HEK293 (cell line): ENCODE results near the gene KCNE3.

ENCODE experiments used
- CTCF ChIA-PET: fragments of 350-600 bp; formaldehyde crosslinking; extraction: SDS; loops from one replicate; lab custom pipeline; 2021; ENCODE audit warnings: antibody characterized with exemption; lab: Yijun Ruan, JAX
- POLR2A ChIA-PET: fragments of 300-600 bp; formaldehyde crosslinking; extraction: SDS; loops from one replicate; lab custom pipeline; 2020; ENCODE audit warnings: antibody characterized with exemption, inconsistent platforms; lab: Yijun Ruan, JAX
- H3K27ac ChIP-seq: fragments of 200-500 bp; sonication (Bioruptor generic); 2 replicates; pipeline ENCODE4 v1.5.1; 2014; ENCODE audit warnings: low read depth, low read length, control low read depth, inconsistent platforms; ENCODE audit errors: extremely low read depth
- H3K36me3 ChIP-seq, 2 experiments: fragments of 200-500 bp in 1 of 2; sonication (Bioruptor generic) in 1 of 2; 1 replicate in 1 of 2; 2 replicates in 1 of 2; pipeline ENCODE4 v1.5.1; 2014 to 2017; ENCODE audit warnings: inconsistent platforms in 2 of 2, low read length in 2 of 2; ENCODE audit not compliant: control insufficient read depth in 2 of 2, insufficient read depth in 1 of 2
- H3K4me1 ChIP-seq: fragments of 200-500 bp; sonication (Bioruptor generic); 2 replicates; pipeline ENCODE4 v1.5.1; 2014; ENCODE audit warnings: mild to moderate bottlenecking, low read length, inconsistent platforms; ENCODE audit not compliant: control insufficient read depth, insufficient read depth
- H3K4me3 ChIP-seq: 2 replicates; pipeline ENCODE4 v1.5.1; 2011; ENCODE audit warnings: low read depth, mild to moderate bottlenecking, control low read depth, low read length, moderate library complexity
- H3K9me3 ChIP-seq: fragments of 200-500 bp; sonication (Bioruptor generic); 2 replicates; pipeline ENCODE4 v1.5.1; 2014; ENCODE audit warnings: low read depth, low read length, inconsistent platforms; ENCODE audit not compliant: control insufficient read depth, insufficient read depth
- GLI2 ChIP-seq: fragments of 450-650 bp; formaldehyde crosslinking; IDR thresholded peaks from 2 replicates; pipeline ENCODE4; 2017; ENCODE audit warnings: missing biosample characterization, missing genetic modification characterization, low read depth, borderline replicate concordance
- HOXD13 ChIP-seq: sonication (generic); formaldehyde crosslinking; IDR thresholded peaks from 2 replicates; pipeline ENCODE4 v1.8.0; 2022; ENCODE audit warnings: missing genetic modification reagents, borderline replicate concordance
- KLF10 ChIP-seq: fragments of 450-650 bp; IDR thresholded peaks from 2 replicates; pipeline ENCODE4 v1.5.1; 2018; ENCODE audit warnings: missing biosample characterization, mild to moderate bottlenecking, missing genetic modification characterization
- PRDM1 ChIP-seq: fragments of 450-650 bp; formaldehyde crosslinking; IDR thresholded peaks from 2 replicates; pipeline ENCODE4; 2016; ENCODE audit warnings: missing biosample characterization, missing genetic modification characterization
- SP3 ChIP-seq: fragments of 450-650 bp; formaldehyde crosslinking; IDR thresholded peaks from 2 replicates; pipeline ENCODE4 v1.5.1; 2016; ENCODE audit warnings: missing biosample characterization, missing genetic modification characterization
- SP7 ChIP-seq: fragments of 450-650 bp; formaldehyde crosslinking; IDR thresholded peaks from 2 replicates; pipeline ENCODE4 v1.5.1; 2016; ENCODE audit warnings: missing biosample characterization, missing genetic modification characterization
- ZBTB1 ChIP-seq: fragments of 450-650 bp; formaldehyde crosslinking; IDR thresholded peaks from 2 replicates; pipeline ENCODE4 v1.5.1; 2016; ENCODE audit warnings: missing biosample characterization, missing genetic modification characterization
- ZBTB20 ChIP-seq: fragments of 450-650 bp; formaldehyde crosslinking; IDR thresholded peaks from 2 replicates; pipeline ENCODE4 v1.5.1; 2016; ENCODE audit warnings: missing biosample characterization, missing genetic modification characterization
- ZFP69B ChIP-seq: fragments of 450-650 bp; formaldehyde crosslinking; IDR thresholded peaks from 2 replicates; pipeline ENCODE4 v1.5.1; 2016; ENCODE audit warnings: missing biosample characterization, missing genetic modification characterization
- ZNF10 ChIP-seq: fragments of 450-650 bp; formaldehyde crosslinking; IDR thresholded peaks from 2 replicates; pipeline ENCODE4 v1.5.1; 2017; ENCODE audit warnings: missing biosample characterization, missing genetic modification characterization
- ZNF2 ChIP-seq: fragments of 450-650 bp; formaldehyde crosslinking; IDR thresholded peaks from 2 replicates; pipeline ENCODE4 v1.5.1; 2016; ENCODE audit warnings: missing biosample characterization, missing genetic modification characterization
- ZNF223 ChIP-seq: fragments of 450-650 bp; formaldehyde crosslinking; IDR thresholded peaks from 2 replicates; pipeline ENCODE4 v1.5.1; 2016; ENCODE audit warnings: missing biosample characterization, missing genetic modification characterization
- ZNF548 ChIP-seq: fragments of 450-650 bp; formaldehyde crosslinking; IDR thresholded peaks from 2 replicates; pipeline ENCODE4 v1.5.1; 2016; ENCODE audit warnings: missing biosample characterization, missing genetic modification characterization
- ZNF561 ChIP-seq: fragments of 450-650 bp; IDR thresholded peaks from 2 replicates; pipeline ENCODE4 v1.5.1; 2018; ENCODE audit warnings: missing biosample characterization, missing genetic modification characterization, borderline replicate concordance
- ZNF610 ChIP-seq: fragments of 450-650 bp; formaldehyde crosslinking; IDR thresholded peaks from 2 replicates; pipeline ENCODE4 v1.5.1; 2016; ENCODE audit warnings: missing biosample characterization, missing genetic modification characterization, borderline replicate concordance
- ZNF654 ChIP-seq: fragments of 450-650 bp; formaldehyde crosslinking; IDR thresholded peaks from 2 replicates; pipeline ENCODE4 v1.5.1; 2016; ENCODE audit warnings: low read depth, missing biosample characterization, missing genetic modification characterization
- ZNF707 ChIP-seq: fragments of 450-650 bp; formaldehyde crosslinking; IDR thresholded peaks from 2 replicates; pipeline ENCODE4 v1.5.1; 2016; ENCODE audit warnings: missing biosample characterization, missing genetic modification characterization
- ZNF768 ChIP-seq: fragments of 450-650 bp; formaldehyde crosslinking; IDR thresholded peaks from 2 replicates; pipeline ENCODE4 v1.5.1; 2018; ENCODE audit warnings: missing biosample characterization, mild to moderate bottlenecking, missing genetic modification characterization
- ZSCAN30 ChIP-seq: fragments of 450-650 bp; IDR thresholded peaks from 2 replicates; pipeline ENCODE4 v1.5.1; 2018; ENCODE audit warnings: missing biosample characterization, mild to moderate bottlenecking, missing genetic modification characterization, moderate library complexity
- TF ChIP-seq, protein P1 (sequence below): fragments of 450-650 bp; formaldehyde crosslinking; IDR thresholded peaks from 2 replicates; pipeline ENCODE4 v1.5.1; 2017; ENCODE audit warnings: missing biosample characterization, mild to moderate bottlenecking, missing genetic modification characterization, moderate library complexity
- TF ChIP-seq, protein P2 (sequence below): sonication (generic); formaldehyde crosslinking; IDR thresholded peaks from 2 replicates; pipeline ENCODE4 v1.8.1; 2022; ENCODE audit warnings: mild to moderate bottlenecking, moderate library complexity, missing genetic modification reagents
- TF ChIP-seq, protein P3 (sequence below): fragments of 450-650 bp; formaldehyde crosslinking; IDR thresholded peaks from 2 replicates; pipeline ENCODE4 v1.5.1; 2016; ENCODE audit warnings: missing biosample characterization, missing genetic modification characterization
- TF ChIP-seq, protein P4 (sequence below): fragments of 450-650 bp; formaldehyde crosslinking; optimal IDR thresholded peaks from 2 replicates; pipeline ENCODE3; 2016; ENCODE audit warnings: missing biosample characterization, mild to moderate bottlenecking, missing genetic modification characterization
- TF ChIP-seq, protein P5 (sequence below): fragments of 450-650 bp; formaldehyde crosslinking; IDR thresholded peaks from 2 replicates; pipeline ENCODE4 v1.5.1; 2016; ENCODE audit warnings: missing biosample characterization, missing genetic modification characterization
- TF ChIP-seq, protein P6 (sequence below): fragments of 450-650 bp; formaldehyde crosslinking; IDR thresholded peaks from 2 replicates; pipeline ENCODE4 v1.5.1; 2017; ENCODE audit warnings: missing biosample characterization, missing genetic modification characterization
- TF ChIP-seq, protein P7 (sequence below): fragments of 450-650 bp; formaldehyde crosslinking; IDR thresholded peaks from 2 replicates; pipeline ENCODE4 v1.5.1; 2016; ENCODE audit warnings: missing biosample characterization, missing genetic modification characterization

KCNE3 gene

DNA sequence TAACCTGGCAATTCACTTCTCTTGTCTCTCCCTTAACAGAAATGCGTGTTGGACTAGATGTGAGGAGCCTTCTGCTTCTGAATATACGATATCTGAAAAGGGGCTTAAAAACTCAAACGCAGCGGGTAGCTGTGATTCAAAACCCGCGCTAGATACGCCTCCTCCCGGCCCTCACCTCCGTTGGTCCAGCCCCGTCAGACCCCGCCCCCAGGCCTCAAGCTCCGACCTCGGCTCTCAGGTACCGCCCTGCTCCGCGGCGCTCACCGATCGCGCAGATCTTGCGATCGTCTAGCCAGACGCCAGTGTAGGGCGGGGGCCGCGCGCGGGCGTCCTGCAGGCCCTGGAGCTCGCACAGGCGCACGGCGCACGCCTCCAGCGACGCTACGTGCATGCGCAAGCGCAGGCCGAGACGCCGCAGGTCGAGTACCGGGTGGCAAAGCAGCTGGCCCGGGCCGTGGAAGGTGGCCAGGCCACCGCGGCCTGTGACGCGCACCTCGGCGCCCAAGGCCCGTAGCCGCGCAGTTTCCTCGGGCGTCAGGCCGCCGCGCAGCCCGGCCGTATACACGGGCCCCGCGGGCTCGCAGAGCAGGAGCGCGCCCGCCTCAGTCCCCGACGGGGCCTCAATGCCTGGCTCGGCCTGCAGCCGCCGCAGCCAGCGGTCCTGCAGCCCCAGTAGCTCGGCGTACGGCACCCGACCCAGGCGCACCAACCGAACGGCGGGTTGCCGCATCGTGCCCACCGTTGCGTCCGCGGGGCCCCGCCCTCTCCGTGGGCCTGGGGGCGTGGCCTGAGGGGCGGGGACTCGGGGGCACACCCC is 25.8 kb upstream of the KCNE3 start, which contains the start of gene LIPT2 (continued):
- no peak for TF ChIP-seq PRDM1 (tag by site-specific recombination)
- TF ChIP-seq ZSCAN30 (tag by site-specific recombination): peak; percentile 80
- 0 out of 2 replicates have a peak, but pooled peaks have one; percentile 48 for TF ChIP-seq SP7 (tag by site-specific recombination)
- 0 out of 2 replicates have a peak, but pooled peaks have one; percentile 14 for TF ChIP-seq ZNF223 (tag by site-specific recombination)
- TF ChIP-seq SP3: peak; percentile 62
- no peak for TF ChIP-seq ZNF10 (tag by site-specific recombination)
- TF ChIP-seq, protein P1, sequence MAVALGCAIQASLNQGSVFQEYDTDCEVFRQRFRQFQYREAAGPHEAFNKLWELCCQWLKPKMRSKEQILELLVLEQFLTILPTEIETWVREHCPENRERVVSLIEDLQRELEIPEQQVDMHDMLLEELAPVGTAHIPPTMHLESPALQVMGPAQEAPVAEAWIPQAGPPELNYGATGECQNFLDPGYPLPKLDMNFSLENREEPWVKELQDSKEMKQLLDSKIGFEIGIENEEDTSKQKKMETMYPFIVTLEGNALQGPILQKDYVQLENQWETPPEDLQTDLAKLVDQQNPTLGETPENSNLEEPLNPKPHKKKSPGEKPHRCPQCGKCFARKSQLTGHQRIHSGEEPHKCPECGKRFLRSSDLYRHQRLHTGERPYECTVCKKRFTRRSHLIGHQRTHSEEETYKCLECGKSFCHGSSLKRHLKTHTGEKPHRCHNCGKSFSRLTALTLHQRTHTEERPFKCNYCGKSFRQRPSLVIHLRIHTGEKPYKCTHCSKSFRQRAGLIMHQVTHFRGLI (tag by site-specific recombination): 0 out of 2 replicates have a peak, but pooled peaks have one; percentile 16
- peak; percentile 56; the same call in 1 of the 2 replicates for TF ChIP-seq ZNF561 (tag by site-specific recombination)
- TF ChIP-seq GLI2 (tag by site-specific recombination): no peak
- no peak for TF ChIP-seq ZBTB1 (tag by site-specific recombination)
- TF ChIP-seq, protein P2, sequence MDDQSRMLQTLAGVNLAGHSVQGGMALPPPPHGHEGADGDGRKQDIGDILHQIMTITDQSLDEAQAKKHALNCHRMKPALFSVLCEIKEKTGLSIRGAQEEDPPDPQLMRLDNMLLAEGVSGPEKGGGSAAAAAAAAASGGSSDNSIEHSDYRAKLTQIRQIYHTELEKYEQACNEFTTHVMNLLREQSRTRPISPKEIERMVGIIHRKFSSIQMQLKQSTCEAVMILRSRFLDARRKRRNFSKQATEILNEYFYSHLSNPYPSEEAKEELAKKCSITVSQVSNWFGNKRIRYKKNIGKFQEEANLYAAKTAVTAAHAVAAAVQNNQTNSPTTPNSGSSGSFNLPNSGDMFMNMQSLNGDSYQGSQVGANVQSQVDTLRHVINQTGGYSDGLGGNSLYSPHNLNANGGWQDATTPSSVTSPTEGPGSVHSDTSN (CRISPR knock-in tag): peak; percentile 92
- TF ChIP-seq ZNF548 (tag by site-specific recombination): no peak
- peak; percentile 78 for TF ChIP-seq ZBTB20 (tag by site-specific recombination)
- TF ChIP-seq ZFP69B (tag by site-specific recombination): no peak
- TF ChIP-seq, protein P3, sequence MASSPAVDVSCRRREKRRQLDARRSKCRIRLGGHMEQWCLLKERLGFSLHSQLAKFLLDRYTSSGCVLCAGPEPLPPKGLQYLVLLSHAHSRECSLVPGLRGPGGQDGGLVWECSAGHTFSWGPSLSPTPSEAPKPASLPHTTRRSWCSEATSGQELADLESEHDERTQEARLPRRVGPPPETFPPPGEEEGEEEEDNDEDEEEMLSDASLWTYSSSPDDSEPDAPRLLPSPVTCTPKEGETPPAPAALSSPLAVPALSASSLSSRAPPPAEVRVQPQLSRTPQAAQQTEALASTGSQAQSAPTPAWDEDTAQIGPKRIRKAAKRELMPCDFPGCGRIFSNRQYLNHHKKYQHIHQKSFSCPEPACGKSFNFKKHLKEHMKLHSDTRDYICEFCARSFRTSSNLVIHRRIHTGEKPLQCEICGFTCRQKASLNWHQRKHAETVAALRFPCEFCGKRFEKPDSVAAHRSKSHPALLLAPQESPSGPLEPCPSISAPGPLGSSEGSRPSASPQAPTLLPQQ (tag by site-specific recombination): peak; percentile 71
- TF ChIP-seq, protein P4, sequence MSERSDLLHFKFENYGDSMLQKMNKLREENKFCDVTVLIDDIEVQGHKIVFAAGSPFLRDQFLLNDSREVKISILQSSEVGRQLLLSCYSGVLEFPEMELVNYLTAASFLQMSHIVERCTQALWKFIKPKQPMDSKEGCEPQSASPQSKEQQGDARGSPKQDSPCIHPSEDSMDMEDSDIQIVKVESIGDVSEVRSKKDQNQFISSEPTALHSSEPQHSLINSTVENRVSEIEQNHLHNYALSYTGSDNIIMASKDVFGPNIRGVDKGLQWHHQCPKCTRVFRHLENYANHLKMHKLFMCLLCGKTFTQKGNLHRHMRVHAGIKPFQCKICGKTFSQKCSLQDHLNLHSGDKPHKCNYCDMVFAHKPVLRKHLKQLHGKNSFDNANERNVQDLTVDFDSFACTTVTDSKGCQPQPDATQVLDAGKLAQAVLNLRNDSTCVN: peak; percentile 91
- TF ChIP-seq ZNF2: no peak
- TF ChIP-seq HOXD13 (CRISPR knock-in tag): no peak
- peak; percentile 77 for TF ChIP-seq KLF10 (tag by site-specific recombination)

DNA sequence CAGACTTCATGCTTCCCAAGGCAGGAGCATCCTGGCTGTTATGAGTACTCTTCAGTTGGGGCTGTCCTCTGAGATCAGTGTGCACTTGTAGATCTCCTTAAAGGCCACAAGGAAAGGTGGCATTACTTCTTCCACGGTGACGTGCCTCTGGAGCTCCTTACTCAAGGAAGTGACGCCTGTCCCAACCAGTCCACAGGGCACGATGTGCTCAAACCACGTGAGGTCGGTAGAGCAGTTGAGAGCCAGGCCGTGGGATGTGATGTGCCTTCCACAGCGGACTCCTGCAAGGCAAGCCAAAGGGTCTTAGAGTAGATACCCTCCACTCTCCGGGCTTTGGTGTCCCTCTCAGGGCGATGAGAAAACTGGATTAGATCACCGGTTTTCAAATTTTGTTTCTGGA is 24.7 kb upstream of the KCNE3 start:
- H3K36me3 ChIP-seq: no peaks in the 10 kb centered on the region
- ChIA-PET CTCF (interaction anchor here (1.2 to 1.4 kb wide), 2 partner anchors 39 to 40 kb away, joined by 3 to 5 read pairs; no protein-coding TSS in a partner anchor), POLR2A (interaction anchor here (0.7 to 1.4 kb wide), 3 partner anchors 21 to 63 kb away, joined by 5 to 7 read pairs (median 7); no protein-coding TSS in a partner anchor)
- no peaks in the 10 kb centered on the region for H3K9me3 ChIP-seq
- no peaks in the 10 kb centered on the region for H3K4me1 ChIP-seq
- H3K27ac ChIP-seq: no peak overlapping the region
- no peak overlapping the region for H3K4me3 ChIP-seq
- TF ChIP-seq, protein P5, sequence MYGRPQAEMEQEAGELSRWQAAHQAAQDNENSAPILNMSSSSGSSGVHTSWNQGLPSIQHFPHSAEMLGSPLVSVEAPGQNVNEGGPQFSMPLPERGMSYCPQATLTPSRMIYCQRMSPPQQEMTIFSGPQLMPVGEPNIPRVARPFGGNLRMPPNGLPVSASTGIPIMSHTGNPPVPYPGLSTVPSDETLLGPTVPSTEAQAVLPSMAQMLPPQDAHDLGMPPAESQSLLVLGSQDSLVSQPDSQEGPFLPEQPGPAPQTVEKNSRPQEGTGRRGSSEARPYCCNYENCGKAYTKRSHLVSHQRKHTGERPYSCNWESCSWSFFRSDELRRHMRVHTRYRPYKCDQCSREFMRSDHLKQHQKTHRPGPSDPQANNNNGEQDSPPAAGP (tag by site-specific recombination): no peak
- TF ChIP-seq ZNF610 (tag by site-specific recombination): no peak
- no peak for TF ChIP-seq ZNF768 (tag by site-specific recombination)
- TF ChIP-seq ZNF654: no peak
- TF ChIP-seq, protein P6, sequence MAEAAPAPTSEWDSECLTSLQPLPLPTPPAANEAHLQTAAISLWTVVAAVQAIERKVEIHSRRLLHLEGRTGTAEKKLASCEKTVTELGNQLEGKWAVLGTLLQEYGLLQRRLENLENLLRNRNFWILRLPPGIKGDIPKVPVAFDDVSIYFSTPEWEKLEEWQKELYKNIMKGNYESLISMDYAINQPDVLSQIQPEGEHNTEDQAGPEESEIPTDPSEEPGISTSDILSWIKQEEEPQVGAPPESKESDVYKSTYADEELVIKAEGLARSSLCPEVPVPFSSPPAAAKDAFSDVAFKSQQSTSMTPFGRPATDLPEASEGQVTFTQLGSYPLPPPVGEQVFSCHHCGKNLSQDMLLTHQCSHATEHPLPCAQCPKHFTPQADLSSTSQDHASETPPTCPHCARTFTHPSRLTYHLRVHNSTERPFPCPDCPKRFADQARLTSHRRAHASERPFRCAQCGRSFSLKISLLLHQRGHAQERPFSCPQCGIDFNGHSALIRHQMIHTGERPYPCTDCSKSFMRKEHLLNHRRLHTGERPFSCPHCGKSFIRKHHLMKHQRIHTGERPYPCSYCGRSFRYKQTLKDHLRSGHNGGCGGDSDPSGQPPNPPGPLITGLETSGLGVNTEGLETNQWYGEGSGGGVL: no peak
- TF ChIP-seq ZNF707: no peak
- TF ChIP-seq, protein P7, sequence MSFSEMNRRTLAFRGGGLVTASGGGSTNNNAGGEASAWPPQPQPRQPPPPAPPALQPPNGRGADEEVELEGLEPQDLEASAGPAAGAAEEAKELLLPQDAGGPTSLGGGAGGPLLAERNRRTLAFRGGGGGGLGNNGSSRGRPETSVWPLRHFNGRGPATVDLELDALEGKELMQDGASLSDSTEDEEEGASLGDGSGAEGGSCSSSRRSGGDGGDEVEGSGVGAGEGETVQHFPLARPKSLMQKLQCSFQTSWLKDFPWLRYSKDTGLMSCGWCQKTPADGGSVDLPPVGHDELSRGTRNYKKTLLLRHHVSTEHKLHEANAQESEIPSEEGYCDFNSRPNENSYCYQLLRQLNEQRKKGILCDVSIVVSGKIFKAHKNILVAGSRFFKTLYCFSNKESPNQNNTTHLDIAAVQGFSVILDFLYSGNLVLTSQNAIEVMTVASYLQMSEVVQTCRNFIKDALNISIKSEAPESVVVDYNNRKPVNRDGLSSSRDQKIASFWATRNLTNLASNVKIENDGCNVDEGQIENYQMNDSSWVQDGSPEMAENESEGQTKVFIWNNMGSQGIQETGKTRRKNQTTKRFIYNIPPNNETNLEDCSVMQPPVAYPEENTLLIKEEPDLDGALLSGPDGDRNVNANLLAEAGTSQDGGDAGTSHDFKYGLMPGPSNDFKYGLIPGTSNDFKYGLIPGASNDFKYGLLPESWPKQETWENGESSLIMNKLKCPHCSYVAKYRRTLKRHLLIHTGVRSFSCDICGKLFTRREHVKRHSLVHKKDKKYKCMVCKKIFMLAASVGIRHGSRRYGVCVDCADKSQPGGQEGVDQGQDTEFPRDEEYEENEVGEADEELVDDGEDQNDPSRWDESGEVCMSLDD: no peak
